Peyer's patch (tissue), 4 donors: Measurements from ENCODE around the gene PARD6B. TPM values are rescaled to one million over a fixed set of nuclear protein-coding genes. Genes with fewer than 3 reads are reported as not detected.
A peak's percentile ranks its signal among the peaks of the same experiment; 100 is the strongest.

Source experiments
- DNase-seq, 3 donors: peaks; one replicate each; pipeline ENCODE4 v3.0.0-alpha.2; 2017 to 2019
- H3K27ac ChIP-seq, 4 donors: fragments of 200-600 bp; sonication (generic); one replicate each; pipeline ENCODE4 v1.5.1; 2016 to 2019
- H3K27me3 ChIP-seq, 2 donors: fragments of 200-600 bp; sonication (generic); one replicate each; pipeline ENCODE4 v1.5.1; 2019
- H3K36me3 ChIP-seq, 3 donors: fragments of 200-600 bp; sonication (generic); one replicate each; pipeline ENCODE4 v1.5.1; 2016 to 2019
- H3K4me1 ChIP-seq, 4 donors: fragments of 200-600 bp; sonication (generic); one replicate each; pipeline ENCODE4 v1.5.1; 2016 to 2019
- H3K4me3 ChIP-seq, 4 donors: fragments of 200-600 bp; sonication (generic); 1 replicate in 3 of 4; 2 replicates in 1 of 4; pipeline ENCODE4 v1.5.1; 2016 to 2019; ENCODE audit warnings: mild to moderate bottlenecking in 1 of 4
- H3K9me3 ChIP-seq, 4 donors: fragments of 200-600 bp; sonication (generic); one replicate each; pipeline ENCODE4 v1.5.1; 2016 to 2019; ENCODE audit warnings: mild to moderate bottlenecking in 1 of 4
- CTCF ChIP-seq, 6 experiments: fragments of 450-650 bp in 4 of 6; fragments of 200-600 bp in 2 of 6; sonication (generic) in 1 of 6; IDR thresholded peaks; one replicate each; pipeline ENCODE4 v1.5.1; 2017 to 2019; ENCODE audit warnings: antibody characterized with exemption in 6 of 6, mild to moderate bottlenecking in 3 of 6, moderate library complexity in 1 of 6
- POLR2A ChIP-seq, 2 donors: fragments of 450-650 bp; IDR thresholded peaks; one replicate each; pipeline ENCODE4 v1.5.1; 2017; ENCODE audit warnings: antibody characterized with exemption in 2 of 2, mild to moderate bottlenecking in 2 of 2, moderate library complexity in 2 of 2
- total RNA-seq, 4 donors: library from RNA; depleted of rRNA; stranded (reverse); fragments of >200 nt; gene quantifications; one replicate each; pipeline ENCODE4 v1.1.0, GENCODE V29; 2016

Gene PARD6B
- total RNA-seq, 4 donors from 2014 or later: 6.6 to 27.0 (median 18.4) TPM

DNA sequence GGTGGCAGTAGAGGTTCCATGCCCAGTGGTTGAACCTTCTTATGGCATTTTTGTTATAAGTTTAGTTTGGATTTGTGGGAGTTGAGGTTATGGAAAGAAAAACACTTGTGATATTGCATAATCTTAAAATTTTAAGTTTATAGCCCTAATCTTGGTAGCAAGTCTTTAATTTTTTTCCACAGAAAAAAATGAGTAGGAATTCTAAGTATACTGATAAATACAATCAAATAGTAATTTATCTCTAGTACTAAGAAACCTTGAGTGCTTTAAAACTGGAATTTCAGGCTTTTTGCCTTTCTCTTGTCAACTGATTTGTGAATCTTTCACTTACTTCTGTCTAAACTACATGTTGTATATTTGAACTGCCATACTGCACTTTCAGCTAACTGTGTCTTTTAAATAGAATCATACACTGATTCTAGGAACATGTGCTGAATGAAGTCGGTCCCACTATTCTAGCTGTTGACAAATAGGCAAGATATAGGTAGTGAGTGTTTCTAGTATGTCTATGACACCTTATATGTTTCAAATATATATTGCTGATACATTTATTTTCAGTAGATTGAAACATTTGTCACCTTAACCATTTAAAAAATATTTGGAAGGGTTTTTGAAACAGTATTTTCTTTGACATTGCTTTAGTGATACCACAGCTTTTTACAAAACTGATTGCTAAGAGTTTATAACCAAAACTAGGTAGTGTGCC, 2.4 kb downstream of the PARD6B start:
- peaks cover 0 to 20% (median 10%) of the 10 kb centered on the region in 4 donors for H3K4me1 ChIP-seq
- H3K36me3 ChIP-seq: no peaks in the 10 kb centered on the region
- no peak overlapping the region for H3K27ac ChIP-seq
- peaks cover 0 to 4% (median 0%) of the 10 kb centered on the region in 4 donors for H3K9me3 ChIP-seq
- H3K4me3 ChIP-seq: peak overlapping the region in 2 of 4 donors; percentile 83 to 97
- TF ChIP-seq CTCF (IDR thresholded peaks at IDR 0.05): no peak
- no peak for TF ChIP-seq POLR2A (IDR thresholded peaks at IDR 0.05)
- no peak for DNase-seq
- H3K27me3 ChIP-seq: no peaks in the 10 kb centered on the region

DNA sequence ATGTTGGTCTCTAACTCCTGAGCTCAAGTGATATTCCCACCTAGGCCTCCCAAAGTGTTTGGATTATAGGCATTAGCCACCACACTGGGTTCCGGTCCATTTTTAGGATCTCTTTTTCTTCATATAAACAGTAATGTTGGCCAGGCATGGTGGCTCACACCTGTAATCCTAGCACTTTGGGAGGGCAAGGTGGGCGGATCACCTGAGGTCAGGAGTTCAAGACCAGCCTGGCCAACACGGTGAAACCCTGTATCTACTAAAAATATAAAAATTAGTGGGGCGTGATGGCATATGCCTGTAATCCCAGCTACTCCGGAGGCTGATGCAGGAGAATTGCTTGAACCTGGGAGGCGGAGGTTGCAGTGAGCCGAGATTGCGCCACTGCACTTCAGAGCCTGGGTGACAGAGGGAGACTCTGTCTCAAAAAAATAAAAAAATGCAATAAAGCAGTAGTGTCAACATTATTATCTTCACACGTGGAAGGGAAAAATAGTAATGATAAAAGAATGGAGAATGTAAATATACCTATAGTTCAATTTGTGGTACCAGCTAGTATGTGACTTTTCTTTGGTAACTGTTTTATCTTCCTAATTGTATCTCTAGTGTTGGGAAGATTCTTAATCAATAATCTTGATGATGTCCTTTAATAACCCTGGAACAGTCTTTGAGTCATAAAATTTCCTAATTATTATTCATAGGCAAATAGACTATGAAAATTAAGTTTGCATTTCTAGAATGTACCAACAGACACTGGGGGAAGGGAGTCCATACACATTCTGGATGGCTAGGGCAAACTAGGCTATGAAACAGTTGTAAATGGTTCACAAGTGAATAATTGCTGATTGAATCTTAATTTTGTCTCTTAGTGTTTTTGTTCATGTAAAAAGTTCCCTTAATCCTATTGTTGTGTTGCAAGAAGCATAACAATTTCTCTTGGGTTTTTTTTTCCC, 3.6 kb downstream of the PARD6B start:
- H3K27ac ChIP-seq: no peak overlapping the region
- H3K36me3 ChIP-seq: no peaks in the 10 kb centered on the region
- peak in 1 of 6 experiments; percentile 6 for TF ChIP-seq CTCF (IDR thresholded peaks at IDR 0.05)
- no peak for TF ChIP-seq POLR2A (IDR thresholded peaks at IDR 0.05)
- H3K4me3 ChIP-seq: no peak overlapping the region
- H3K4me1 ChIP-seq: peaks cover 0 to 15% (median 10%) of the 10 kb centered on the region in 4 donors
- H3K27me3 ChIP-seq: no peaks in the 10 kb centered on the region
- H3K9me3 ChIP-seq: peaks cover 0 to 4% (median 0%) of the 10 kb centered on the region in 4 donors
- no peak for DNase-seq

- peaks cover 0 to 8% (median 7%) of the 10 kb centered on the region in 4 donors for H3K4me1 ChIP-seq
- H3K9me3 ChIP-seq: peaks cover 0 to 4% (median 0%) of the 10 kb centered on the region in 4 donors
- DNase-seq: no peak
- H3K4me3 ChIP-seq: no peak overlapping the region
- H3K36me3 ChIP-seq: no peaks in the 10 kb centered on the region
- TF ChIP-seq POLR2A (IDR thresholded peaks at IDR 0.05) (no peak), CTCF (IDR thresholded peaks at IDR 0.05) (no peak)
- H3K27ac ChIP-seq: no peak overlapping the region
- H3K27me3 ChIP-seq: no peaks in the 10 kb centered on the region
Observed at GRCh38 chr20:50735813-50736212, 4.4 kb downstream of the PARD6B start.

- Histone ChIP-seq H3K27ac (no peak overlapping the region), H3K4me1 (peaks cover 0 to 4% (median under 1%) of the 10 kb centered on the region in 4 donors), H3K27me3 (no peaks in the 10 kb centered on the region), H3K9me3 (no peaks in the 10 kb centered on the region), H3K4me3 (no peak overlapping the region), H3K36me3 (no peaks in the 10 kb centered on the region)
- TF ChIP-seq POLR2A (IDR thresholded peaks at IDR 0.05) (no peak), CTCF (IDR thresholded peaks at IDR 0.05) (no peak)
- no peak for DNase-seq
Observed at GRCh38 chr20:50737352-50737751, 6.0 kb downstream of the PARD6B start.

- peaks cover 0 to 20% (median 1%) of the 10 kb centered on the region in 4 donors for H3K4me1 ChIP-seq
Observed at GRCh38 chr20:50743087-50743486, 11.7 kb downstream of the PARD6B start.

More at GRCh38 chr20:50743087-50743486, 11.7 kb downstream of the PARD6B start:
- Histone ChIP-seq H3K4me3 (no peak overlapping the region), H3K9me3 (no peaks in the 10 kb centered on the region), H3K36me3 (no peaks in the 10 kb centered on the region), H3K27me3 (no peaks in the 10 kb centered on the region), H3K27ac (no peak overlapping the region)
- DNase-seq: no peak
- TF ChIP-seq POLR2A (IDR thresholded peaks at IDR 0.05): no peak
- no peak for TF ChIP-seq CTCF (IDR thresholded peaks at IDR 0.05)
